HG02884 (cell line): Measurements from ENCODE around the gene UBE2S.
"Not testable (repeated sequence)": the region's sequence is repeated elsewhere in the genome, so short reads cannot be mapped to it uniquely, and the experiment has no call there.

ENCODE experiments used
- ATAC-seq: cut with Tn5 transposase; IDR thresholded peaks from one replicate; pipeline ENCODE4 v1.9.1; 2021; ENCODE audit warnings: mild to moderate bottlenecking, moderate library complexity; ENCODE audit not compliant: unreplicated experiment

The UBE2S gene

DNA sequence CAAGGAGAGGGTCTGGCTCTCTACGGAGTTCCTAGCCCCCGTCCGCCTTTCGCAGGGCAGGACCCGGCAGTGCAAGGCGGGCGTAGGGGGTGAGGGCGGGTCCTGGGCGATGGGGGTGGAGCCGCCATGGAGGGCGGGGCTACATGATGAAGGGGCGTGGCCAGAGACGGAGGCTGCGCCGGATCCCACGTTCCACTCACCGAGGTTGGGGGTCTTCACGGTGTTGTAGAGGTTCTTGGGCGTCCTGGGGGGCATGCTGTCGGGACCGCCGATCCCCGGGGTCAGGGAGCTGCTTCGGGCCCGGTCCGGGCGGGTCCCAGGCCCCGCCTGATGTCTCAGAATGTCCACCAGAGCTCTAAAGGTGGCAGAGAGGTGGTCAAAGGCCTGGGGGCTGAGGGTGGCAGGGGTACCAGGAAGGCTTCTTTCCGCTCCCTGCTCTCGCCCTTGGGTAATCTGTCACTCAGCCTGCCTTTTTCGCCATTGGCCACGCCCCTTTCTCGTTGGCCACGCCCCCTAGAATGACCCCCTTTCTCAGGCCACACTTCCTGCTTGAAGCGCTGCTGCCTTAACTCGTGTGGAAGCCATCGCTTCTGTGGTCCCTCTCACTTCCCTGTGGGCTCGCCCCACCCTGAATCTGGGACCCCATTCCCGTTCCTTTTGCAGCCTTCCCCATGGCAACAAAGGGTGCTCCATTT, 33.0 kb upstream of the UBE2S start:
- no peak for ATAC-seq

DNA sequence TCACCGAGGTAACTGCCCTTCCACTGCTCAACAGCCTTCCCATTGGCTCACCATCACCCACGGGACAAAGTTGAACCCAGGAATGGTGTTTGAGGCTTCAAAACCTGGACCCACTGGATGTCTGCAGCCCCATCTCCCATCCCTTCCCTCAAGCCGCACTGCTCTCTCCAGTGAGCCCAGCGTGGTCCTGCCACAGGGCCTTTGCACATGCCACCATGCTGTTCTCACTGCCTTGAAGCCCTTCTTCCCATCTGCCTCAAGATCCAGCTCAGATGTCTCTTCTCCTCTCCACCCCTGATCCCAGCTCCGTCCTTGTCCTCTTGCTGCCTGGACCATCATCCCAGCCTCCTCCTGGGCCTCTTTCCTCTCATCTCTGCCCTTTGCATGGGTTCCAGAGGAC, 31.5 kb upstream of the UBE2S start:
- no peak for ATAC-seq

DNA sequence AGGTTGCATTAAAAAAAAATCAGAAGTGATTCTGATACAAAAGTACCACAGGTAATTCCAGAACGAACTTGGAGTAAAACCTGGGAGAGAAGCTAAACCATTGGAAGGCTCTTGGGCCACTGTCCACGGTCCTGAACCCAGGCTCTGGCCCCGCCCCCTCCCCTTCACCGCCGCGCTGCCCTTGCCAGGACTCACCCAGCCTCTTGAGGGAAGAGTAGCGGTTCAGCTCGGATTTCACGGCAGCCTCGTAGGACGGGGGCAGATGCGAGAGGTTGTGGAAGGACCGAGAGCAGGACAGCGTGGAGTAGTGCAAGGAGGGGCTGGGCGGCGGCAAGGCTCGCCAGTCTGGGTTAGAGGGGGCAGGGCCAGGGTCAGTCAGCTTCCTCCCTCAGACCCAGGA, 29.8 kb upstream of the UBE2S start:
- no peak for ATAC-seq

DNA sequence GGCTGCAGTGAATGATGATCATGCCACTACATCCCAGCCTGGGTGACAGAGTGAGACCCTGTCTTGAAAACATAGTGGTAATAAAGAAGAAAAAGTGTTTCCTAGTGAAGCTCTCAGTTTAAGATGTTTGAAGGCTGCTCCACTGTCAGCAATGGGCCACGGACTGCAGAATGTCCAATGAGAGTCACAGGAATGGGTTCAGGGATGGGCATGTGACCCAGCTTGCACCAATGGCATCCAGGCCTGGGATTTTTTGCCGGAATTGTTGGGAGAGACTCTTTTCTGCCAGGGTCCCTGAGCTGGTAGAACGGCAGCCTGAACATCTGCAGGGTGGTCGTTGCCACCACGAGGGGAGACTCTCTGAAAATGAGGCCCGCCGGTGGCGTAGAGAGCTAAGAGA, 29.3 kb upstream of the UBE2S start:
- ATAC-seq, result no peak

DNA sequence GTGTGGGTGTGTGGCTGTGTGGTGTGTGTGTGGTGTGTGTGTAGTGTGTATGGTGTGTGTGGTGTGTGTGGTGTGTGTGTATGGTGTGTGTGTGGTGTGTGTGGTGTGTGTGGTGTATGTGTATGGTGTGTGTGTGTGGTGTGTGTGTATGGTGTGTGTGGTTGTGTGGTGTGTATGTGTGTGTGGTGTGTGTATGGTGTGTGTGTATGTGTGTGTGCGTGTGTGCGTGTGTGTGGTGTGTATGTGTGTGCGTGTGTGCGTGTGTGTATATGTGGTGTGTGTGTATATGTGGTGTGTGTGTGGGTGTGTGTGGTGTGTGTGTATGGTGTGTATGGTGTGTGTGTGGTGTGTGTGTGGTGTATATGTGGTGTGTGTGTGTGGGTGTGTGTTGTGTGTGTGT, 27.4 kb upstream of the UBE2S start:
- ATAC-seq, result no peak

DNA sequence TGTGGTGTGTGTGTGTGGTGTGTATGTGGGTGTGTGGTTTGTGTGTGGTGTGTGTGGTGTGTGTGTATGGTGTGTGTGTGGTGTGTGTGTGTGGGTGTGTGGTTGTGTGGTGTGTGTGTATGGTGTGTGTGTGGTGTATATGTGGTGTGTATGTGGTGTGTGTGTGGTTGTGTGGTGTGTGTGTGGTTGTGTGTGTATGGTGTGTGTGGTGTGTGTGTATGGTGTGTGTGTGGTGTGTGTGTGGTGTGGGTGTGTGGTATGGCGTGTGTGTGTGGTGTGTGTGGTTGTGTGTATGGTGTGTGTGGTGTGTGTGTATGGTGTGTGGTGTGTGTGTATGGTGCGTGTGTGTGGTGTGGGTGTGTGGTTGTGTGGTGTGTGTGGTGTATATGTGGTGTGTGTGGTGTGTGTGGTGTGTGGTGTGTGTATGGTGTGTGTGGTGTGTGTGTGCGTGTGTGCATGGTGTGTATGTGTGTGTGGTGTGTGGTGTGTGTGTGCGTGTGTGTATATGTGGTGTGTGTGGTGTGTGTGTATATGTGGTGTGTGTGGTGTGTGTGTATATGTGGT, 26.9 kb upstream of the UBE2S start:
- no peak for ATAC-seq

- no peak for ATAC-seq
These were observed 25.7 kb upstream of the UBE2S start for GRCh38 chr19:55433292-55433691.

- ATAC-seq, result no peak
These were observed 24.8 kb upstream of the UBE2S start for GRCh38 chr19:55432241-55432959.

DNA sequence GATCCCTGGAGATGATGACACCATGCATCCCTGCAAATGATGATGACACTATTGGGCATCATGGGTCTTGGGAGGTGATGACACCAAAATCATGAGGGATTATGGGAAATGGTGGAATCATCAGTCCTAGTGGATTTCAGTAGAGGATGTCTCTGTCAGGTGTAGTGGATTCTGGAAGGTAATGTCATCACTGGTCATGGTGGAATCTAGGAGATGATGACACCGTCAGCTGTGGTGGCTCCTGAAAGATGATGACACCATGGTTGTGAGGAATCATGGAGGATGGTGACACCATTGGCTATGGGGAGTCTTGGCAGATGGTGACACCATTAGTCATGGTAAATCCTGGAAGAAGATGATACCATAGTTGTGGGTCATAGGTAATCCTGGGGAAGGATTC, 23.6 kb upstream of the UBE2S start:
- ATAC-seq, result no peak

GRCh38 chr19:55426042-55426441, 18.5 kb upstream of the UBE2S start:
- ATAC-seq, result no peak

GRCh38 chr19:55424518-55424917, 16.9 kb upstream of the UBE2S start:
- no peak for ATAC-seq

DNA sequence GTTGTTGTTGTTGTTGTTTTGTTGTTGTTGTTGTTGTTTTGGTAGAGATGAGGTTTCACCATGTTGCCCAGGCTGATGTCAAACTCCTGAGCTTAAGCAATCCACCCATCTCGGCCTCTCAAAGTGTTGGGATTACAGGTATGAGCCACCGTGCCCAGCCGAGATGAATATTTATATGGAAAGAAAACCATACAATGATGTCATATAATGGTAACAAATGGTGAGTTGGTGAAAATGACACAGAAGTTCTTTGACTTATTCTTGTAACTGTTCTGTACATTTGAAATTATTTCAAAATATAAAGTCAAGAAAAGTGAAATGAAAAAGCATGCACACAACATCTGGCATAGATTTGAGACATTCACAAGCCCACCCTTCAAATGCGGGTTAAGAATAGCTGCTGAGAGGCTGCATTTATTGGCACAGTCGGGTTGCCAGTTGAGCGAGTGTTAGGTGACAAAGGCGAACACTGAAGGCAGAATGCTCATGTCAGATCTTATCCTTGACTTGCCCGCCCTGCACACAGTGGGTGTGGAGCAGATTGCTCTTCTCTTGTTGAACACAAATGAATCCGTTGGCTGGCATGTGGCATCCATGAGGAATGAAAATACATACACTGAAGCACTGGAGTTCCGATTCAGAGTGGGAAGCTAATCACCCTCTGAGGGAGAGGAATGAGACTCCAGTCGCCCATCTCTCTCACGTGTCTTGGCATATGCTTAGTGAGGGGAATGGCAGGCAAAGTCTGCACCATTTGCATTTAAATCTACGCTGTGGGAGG, 15.8 kb upstream of the UBE2S start:
- ATAC-seq, result no peak

GRCh38 chr19:55421281-55421680, 13.7 kb upstream of the UBE2S start:
- not testable (repeated sequence) for ATAC-seq

DNA sequence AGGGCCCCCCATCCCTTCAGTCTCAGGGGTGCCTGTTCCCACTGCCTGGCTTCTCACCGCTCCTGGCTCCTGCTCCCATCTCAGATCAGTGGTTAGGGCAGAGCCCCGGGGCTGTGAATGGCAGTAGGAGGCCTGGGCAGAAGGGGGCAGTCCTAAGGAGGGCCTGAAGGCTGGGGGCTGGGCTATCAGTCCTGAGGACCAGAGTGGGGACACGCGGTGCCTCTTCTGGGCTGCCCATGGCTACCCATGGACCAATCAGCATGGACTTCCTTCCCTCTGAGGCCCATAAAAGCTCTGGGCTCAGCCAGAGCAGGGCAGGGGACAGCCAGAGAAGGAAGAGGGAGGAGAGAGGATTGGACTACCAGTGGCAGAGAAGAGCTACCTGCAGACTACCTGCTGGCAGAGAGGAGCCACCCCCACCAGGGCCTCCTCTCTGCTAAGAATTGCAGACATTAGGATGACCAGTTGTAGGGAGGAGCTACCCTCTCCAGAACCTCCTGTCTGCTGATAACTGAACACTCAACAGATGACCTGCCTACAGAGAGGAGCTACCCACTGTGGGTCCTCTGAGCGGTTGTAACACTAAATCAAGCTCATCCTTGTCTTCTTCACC, 12.1 kb upstream of the UBE2S start:
- no peak for ATAC-seq

- ATAC-seq, result no peak
These were observed 11.5 kb upstream of the UBE2S start for GRCh38 chr19:55419103-55419502.

- no peak for ATAC-seq
These were observed 10.6 kb upstream of the UBE2S start for GRCh38 chr19:55418185-55418584.

GRCh38 chr19:55410168-55410567, 2.6 kb upstream of the UBE2S start:
- no peak for ATAC-seq

GRCh38 chr19:55409179-55409578, 1.6 kb upstream of the UBE2S start:
- not testable (repeated sequence) for ATAC-seq

GRCh38 chr19:55408533-55408872, 915 bp upstream of the UBE2S start:
- ATAC-seq, result no peak

DNA sequence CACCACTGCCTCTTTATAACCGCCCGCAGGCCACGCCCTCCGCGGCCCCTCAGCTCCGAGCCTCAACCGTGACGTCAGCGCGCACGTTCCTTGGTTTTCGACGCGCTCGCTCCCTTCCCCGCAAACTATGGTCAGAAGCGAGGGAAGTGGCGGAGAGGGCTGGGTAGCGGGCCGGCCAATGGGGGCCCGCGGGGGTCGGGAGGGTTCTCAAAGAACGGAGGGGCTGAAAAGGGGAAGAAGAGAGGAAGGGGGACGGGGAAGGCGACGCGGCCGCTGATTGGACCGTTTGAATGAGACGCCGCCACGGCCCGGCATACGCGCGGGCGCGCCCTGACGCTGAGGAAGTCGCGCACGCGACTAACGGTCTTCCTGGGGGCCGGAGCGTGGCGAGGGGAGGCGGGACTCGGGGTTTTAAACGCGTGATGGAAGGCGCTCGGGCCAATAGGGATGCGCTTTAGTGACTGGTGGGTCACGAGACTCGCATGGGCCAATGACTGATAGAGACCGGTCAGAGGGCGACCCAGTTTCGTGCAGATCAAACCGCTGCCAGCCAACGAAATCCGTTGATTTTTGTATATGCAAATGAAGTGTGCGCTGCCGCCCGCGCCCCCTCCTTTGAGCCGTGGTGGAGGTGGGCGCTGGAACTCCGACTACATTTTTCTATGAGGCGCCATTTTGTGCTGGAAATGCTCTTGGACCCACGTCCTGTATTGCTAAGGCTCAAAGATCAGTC, 378 bp upstream of the UBE2S start:
- peak; percentile 78 for ATAC-seq
